Measurements from ENCODE around the gene ADAMTS17. TPM values are rescaled to one million over a fixed set of nuclear protein-coding genes. Genes with fewer than 3 reads are reported as not detected.
"Not testable (repeated sequence)": the region's sequence is repeated elsewhere in the genome, so short reads cannot be mapped to it uniquely, and the experiment has no call there.

Gene ADAMTS17
- total RNA-seq, 1 donor from 2014 or later = 0.99 TPM

DNA sequence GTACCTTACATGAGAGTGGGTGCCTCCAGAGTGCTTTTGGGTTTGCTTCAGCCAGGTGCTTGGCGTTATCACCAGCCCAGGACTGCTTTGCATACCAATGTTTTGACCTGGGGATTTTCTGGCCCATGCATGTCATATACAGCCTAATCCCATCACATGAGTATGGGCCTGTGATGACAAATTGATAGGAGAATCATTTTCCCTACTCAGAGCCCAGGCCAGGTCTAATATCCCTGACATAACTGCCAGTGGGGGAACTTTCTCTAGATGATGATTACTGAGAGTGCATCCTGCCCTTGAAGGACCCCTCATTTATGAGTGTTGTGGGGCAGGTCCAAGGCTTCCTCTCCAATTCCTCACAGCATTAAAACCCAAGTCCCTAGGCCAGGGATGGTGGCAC lies 411.1 kb downstream of the ADAMTS17 start:
- Histone ChIP-seq H3K4me3 (no peak overlapping the region), H3K36me3 (no peaks in the 10 kb centered on the region), H3K27ac (replicated peaks) (no peak overlapping the region), H3K27me3 (ENCODE audit: low read depth) (peaks cover 11% of the 10 kb centered on the region), H3K9me3 (replicated peaks) (no peaks in the 10 kb centered on the region), H3K4me1 (peaks cover 11% of the 10 kb centered on the region)
- DNase-seq = no peak
- TF ChIP-seq, protein P1, sequence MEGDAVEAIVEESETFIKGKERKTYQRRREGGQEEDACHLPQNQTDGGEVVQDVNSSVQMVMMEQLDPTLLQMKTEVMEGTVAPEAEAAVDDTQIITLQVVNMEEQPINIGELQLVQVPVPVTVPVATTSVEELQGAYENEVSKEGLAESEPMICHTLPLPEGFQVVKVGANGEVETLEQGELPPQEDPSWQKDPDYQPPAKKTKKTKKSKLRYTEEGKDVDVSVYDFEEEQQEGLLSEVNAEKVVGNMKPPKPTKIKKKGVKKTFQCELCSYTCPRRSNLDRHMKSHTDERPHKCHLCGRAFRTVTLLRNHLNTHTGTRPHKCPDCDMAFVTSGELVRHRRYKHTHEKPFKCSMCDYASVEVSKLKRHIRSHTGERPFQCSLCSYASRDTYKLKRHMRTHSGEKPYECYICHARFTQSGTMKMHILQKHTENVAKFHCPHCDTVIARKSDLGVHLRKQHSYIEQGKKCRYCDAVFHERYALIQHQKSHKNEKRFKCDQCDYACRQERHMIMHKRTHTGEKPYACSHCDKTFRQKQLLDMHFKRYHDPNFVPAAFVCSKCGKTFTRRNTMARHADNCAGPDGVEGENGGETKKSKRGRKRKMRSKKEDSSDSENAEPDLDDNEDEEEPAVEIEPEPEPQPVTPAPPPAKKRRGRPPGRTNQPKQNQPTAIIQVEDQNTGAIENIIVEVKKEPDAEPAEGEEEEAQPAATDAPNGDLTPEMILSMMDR (IDR thresholded peaks at IDR 0.05; ENCODE audit: borderline replicate concordance) = no peak
- intact Hi-C loops (cut with micrococcal nuclease) = no loop called here

DNA sequence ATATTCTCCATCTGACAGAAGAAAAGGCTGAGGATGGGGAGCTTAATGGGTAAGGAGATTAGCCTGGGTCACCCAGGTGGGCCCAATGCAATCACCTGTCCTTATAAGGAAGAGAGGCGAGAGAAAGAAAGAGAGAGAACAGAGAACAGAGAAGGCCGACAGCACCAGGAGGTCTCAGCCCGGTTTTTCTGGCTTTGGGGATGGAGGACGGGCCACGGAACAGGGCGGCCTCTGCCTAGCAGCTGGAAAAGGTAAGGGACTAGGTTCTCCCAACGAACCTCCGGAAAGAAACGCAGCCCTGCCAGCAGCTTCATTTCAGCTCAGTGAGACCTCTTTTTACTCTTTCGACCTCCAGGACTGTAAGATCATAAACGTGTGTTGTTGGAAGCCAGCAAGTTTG lies 412.5 kb downstream of the ADAMTS17 start:
- H3K4me1 ChIP-seq = peaks cover 12% of the 10 kb centered on the region
- H3K36me3 ChIP-seq = no peaks in the 10 kb centered on the region
- TF ChIP-seq, protein P1 (IDR thresholded peaks at IDR 0.05; ENCODE audit: borderline replicate concordance) = no peak
- no peaks in the 10 kb centered on the region for H3K9me3 ChIP-seq (replicated peaks)
- intact Hi-C loops (cut with micrococcal nuclease) = loop anchor here (2.0 kb wide), 1 partner anchor 414 kb away; no protein-coding TSS in a partner anchor
- H3K27me3 ChIP-seq (ENCODE audit: low read depth) = peaks cover 4% of the 10 kb centered on the region
- DNase-seq = no peak
- H3K27ac ChIP-seq (replicated peaks) = no peak overlapping the region
- H3K4me3 ChIP-seq = no peak overlapping the region

DNA sequence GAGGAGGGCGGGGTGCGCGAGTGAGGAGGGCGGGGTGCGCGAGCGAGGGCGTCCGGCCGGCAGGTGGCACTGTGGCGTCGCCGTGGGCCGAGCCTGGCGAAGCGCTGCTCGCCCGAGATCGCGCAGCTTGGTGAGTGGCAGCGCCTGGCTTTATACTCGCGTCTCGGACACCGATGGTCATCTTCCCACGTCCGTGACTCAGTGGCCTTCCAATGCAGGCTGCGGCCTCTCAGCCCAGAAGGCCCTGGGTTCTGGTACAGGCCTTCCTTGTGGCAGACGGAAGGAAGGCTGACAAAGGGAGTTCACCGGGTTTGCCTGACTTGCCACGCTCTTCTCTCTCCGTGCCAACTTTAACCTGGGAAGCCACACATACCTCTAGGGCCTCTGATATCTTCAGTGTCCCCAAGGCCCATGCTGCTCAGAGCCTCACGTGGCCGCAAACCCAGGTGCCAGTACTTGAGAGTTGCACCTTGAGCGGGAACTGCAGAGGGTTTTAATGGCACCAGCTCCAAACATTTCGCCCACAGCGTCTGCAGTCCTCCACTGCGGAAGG lies 413.3 kb downstream of the ADAMTS17 start:
- Histone ChIP-seq H3K9me3 (replicated peaks) (no peaks in the 10 kb centered on the region), H3K27ac (replicated peaks) (peak overlapping the region; percentile 74), H3K4me3 (peak overlapping the region; percentile 65), H3K36me3 (no peaks in the 10 kb centered on the region), H3K4me1 (peaks cover 12% of the 10 kb centered on the region), H3K27me3 (ENCODE audit: low read depth) (peaks cover 2% of the 10 kb centered on the region)
- TF ChIP-seq, protein P1 (IDR thresholded peaks at IDR 0.05; ENCODE audit: borderline replicate concordance) = peak; percentile 74
- DNase-seq = peak; percentile 87
- intact Hi-C loops (cut with micrococcal nuclease) = loop anchor here (2.0 kb wide), 1 partner anchor 414 kb away; no protein-coding TSS in a partner anchor

DNA sequence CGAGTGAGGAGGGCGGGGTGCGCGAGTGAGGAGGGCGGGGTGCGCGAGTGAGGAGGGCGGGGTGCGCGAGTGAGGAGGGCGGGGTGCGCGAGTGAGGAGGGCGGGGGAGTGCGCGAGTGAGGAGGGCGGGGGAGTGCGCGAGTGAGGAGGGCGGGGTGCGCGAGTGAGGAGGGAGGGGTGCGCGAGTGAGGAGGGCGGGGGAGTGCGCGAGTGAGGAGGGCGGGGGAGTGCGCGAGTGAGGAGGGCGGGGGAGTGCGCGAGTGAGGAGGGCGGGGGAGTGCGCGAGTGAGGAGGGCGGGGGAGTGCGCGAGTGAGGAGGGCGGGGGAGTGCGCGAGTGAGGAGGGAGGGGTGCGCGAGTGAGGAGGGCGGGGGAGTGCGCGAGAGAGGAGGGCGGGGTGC lies 415.2 kb downstream of the ADAMTS17 start:
- peaks cover 12% of the 10 kb centered on the region for H3K4me1 ChIP-seq
- DNase-seq; H3K27me3 ChIP-seq (ENCODE audit: low read depth); H3K9me3 ChIP-seq (replicated peaks); H3K36me3 ChIP-seq; H3K27ac ChIP-seq (replicated peaks); intact Hi-C loops (cut with micrococcal nuclease): not testable (repeated sequence)
- H3K4me3 ChIP-seq = peak overlapping the region; percentile 63

DNA sequence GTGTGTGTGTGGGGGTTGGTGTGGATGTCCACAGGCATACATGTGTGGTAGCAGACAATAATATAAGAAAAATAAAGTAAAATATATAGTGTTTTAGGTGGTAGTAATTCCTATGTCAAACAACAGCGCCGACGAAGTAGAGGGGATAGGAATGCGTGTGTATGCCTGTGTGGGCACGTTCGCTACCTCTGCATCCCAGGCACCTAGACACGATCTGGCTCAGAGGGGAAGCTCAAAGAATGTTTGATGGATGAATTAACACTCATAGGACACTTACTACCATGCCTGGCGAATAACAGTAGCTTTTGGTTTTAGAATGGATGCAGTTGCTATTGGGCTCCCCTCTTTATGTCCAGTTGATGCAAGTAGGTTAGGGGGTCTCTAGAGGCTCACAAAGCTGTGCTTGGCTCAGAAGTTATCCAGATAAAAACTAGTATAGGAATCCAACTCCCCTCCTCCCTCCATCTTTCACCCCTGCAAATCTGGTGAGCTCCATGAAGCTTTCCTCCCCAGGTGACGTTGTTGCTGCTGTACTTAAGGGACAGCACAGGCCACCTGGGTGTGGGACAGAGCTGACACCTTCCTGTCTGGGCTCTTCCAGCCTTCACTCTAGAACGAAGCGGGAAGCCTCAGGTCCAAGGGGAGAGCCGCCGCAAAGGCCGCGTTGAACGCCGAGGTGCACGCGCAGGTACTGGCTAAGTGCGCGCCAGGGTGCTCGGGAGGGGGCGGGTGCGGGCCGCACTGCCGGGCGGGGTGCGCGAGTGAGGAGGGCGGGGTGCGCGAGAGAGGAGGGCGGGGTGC lies 415.9 kb downstream of the ADAMTS17 start:
- Histone ChIP-seq H3K36me3 (no peaks in the 10 kb centered on the region), H3K4me1 (peaks cover 12% of the 10 kb centered on the region), H3K4me3 (peak overlapping the region; percentile 63), H3K27me3 (ENCODE audit: low read depth) (no peaks in the 10 kb centered on the region), H3K27ac (replicated peaks) (peak overlapping the region; percentile 74), H3K9me3 (replicated peaks) (no peaks in the 10 kb centered on the region)
- TF ChIP-seq, protein P1 (IDR thresholded peaks at IDR 0.05; ENCODE audit: borderline replicate concordance) = no peak
- intact Hi-C loops (cut with micrococcal nuclease) = no loop called here
- peak; percentile 62 for DNase-seq

DNA sequence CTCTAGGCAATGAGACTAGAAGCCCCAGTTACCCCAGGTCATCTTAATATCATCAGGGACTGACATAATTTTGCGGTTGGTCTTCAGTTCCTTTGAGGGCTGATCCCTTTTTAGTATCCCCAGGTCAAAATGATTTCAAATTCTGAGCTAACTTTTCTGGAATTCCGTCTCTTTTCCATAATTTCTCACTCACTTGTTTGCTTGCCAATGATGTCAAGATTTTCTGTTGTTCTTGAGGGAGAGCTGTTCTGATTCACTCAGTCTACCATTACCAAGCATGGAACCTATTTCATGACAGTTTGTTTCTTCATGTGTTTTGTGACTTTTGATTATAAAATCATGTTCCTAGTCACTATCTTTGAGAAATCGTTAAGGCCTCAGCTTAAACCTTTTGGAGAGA lies 418.1 kb downstream of the ADAMTS17 start:
- intact Hi-C loops (cut with micrococcal nuclease) = no loop called here
- TF ChIP-seq, protein P1 (IDR thresholded peaks at IDR 0.05; ENCODE audit: borderline replicate concordance) = no peak

More for the DNA sequence above, 418.1 kb downstream of the ADAMTS17 start:
- no peaks in the 10 kb centered on the region for H3K36me3 ChIP-seq
- no peaks in the 10 kb centered on the region for H3K27me3 ChIP-seq (ENCODE audit: low read depth)
- H3K4me1 ChIP-seq = peaks cover 9% of the 10 kb centered on the region
- DNase-seq = no peak
- H3K9me3 ChIP-seq (replicated peaks) = no peaks in the 10 kb centered on the region
- H3K4me3 ChIP-seq = no peak overlapping the region
- H3K27ac ChIP-seq (replicated peaks) = no peak overlapping the region
